Tibial artery (tissue), 4 donors: ENCODE results near the gene TSC22D3.
"Not testable (repeated sequence)": the region's sequence is repeated elsewhere in the genome, so short reads cannot be mapped to it uniquely, and the experiment has no call there.

Experiments
- DNase-seq, 2 donors: peaks; one replicate each; pipeline ENCODE4 v3.0.0-alpha.2; 2019
- H3K27ac ChIP-seq, 2 donors: fragments of 200-600 bp; sonication (generic) in 1 of 2; 1 replicate in 1 of 2; 2 replicates in 1 of 2; pipeline ENCODE4 v1.5.1; 2018 to 2019; ENCODE audit warnings: mild to moderate bottlenecking in 1 of 2
- H3K27me3 ChIP-seq, 2 donors: fragments of 200-600 bp; sonication (generic) in 1 of 2; one replicate each; pipeline versions ENCODE4 v1.5.1 to v1.6.0; 2016 to 2019
- H3K36me3 ChIP-seq, 3 donors: fragments of 200-600 bp; sonication (generic) in 2 of 3; one replicate each; pipeline ENCODE4 v1.5.1; 2016 to 2019; ENCODE audit warnings: mild to moderate bottlenecking in 2 of 3
- H3K4me1 ChIP-seq, 4 donors: fragments of 200-600 bp; sonication (generic) in 2 of 4; 1 replicate in 3 of 4; 2 replicates in 1 of 4; pipeline ENCODE4 v1.5.1; 2016 to 2019
- H3K4me3 ChIP-seq, 2 donors: fragments of 200-600 bp; sonication (generic) in 1 of 2; 1 replicate in 1 of 2; 2 replicates in 1 of 2; pipeline ENCODE4 v1.5.1; 2018 to 2019; ENCODE audit warnings: mild to moderate bottlenecking in 2 of 2
- H3K9me3 ChIP-seq, 3 donors: fragments of 200-600 bp; sonication (generic) in 1 of 3; one replicate each; pipeline ENCODE4 v1.5.1; 2016 to 2019
- intact Hi-C: fragments of 100-400 bp; cut with DNase I; formaldehyde crosslinking; loops from one replicate; pipeline ENCODE4 v1.15.0; 2023; ENCODE audit warnings: low total_unique reads
- TF ChIP-seq, protein P1 (sequence below), 2 experiments: fragments of 200-600 bp in 1 of 2; fragments of 450-650 bp in 1 of 2; IDR thresholded peaks; one replicate each; pipeline ENCODE4 v1.5.1; 2017 to 2019; ENCODE audit warnings: antibody characterized with exemption in 2 of 2, mild to moderate bottlenecking in 1 of 2, moderate library complexity in 1 of 2

TSC22D3 gene

DNA sequence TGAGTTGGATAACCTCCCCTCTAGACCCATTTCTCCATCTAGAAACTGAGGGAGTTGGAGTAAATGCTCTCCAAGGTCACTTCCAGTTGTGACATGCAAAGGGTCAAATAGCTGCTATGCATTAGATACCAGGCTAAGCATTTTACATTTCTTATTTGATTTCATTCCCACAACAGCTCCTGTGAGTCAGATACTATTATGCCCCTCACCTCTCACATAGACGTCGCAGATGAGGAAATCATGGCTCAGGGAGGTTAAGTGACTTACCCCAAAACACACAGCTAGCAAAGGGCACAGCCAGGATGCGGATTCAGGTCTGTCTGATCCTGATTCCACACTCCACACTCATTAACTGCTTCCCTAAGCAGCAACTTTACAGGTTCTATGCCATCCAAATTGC lies 89.6 kb downstream of the TSC22D3 start:
- no peak for DNase-seq
- intact Hi-C loops = no loop called here
- no peaks in the 10 kb centered on the region for H3K9me3 ChIP-seq
- TF ChIP-seq, protein P1, sequence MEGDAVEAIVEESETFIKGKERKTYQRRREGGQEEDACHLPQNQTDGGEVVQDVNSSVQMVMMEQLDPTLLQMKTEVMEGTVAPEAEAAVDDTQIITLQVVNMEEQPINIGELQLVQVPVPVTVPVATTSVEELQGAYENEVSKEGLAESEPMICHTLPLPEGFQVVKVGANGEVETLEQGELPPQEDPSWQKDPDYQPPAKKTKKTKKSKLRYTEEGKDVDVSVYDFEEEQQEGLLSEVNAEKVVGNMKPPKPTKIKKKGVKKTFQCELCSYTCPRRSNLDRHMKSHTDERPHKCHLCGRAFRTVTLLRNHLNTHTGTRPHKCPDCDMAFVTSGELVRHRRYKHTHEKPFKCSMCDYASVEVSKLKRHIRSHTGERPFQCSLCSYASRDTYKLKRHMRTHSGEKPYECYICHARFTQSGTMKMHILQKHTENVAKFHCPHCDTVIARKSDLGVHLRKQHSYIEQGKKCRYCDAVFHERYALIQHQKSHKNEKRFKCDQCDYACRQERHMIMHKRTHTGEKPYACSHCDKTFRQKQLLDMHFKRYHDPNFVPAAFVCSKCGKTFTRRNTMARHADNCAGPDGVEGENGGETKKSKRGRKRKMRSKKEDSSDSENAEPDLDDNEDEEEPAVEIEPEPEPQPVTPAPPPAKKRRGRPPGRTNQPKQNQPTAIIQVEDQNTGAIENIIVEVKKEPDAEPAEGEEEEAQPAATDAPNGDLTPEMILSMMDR (IDR thresholded peaks at IDR 0.05) = no peak
- peak overlapping the region; percentile 57 to 67 for H3K27ac ChIP-seq
- no peaks in the 10 kb centered on the region for H3K36me3 ChIP-seq
- peaks cover 0 to 38% (median 13%) of the 10 kb centered on the region in 4 donors for H3K4me1 ChIP-seq
- H3K4me3 ChIP-seq = no peak overlapping the region
- no peaks in the 10 kb centered on the region for H3K27me3 ChIP-seq

GRCh38 chrX:107685586-107685985 lies 90.0 kb downstream of the TSC22D3 start:
- Histone ChIP-seq H3K4me1 (peaks cover 0 to 41% (median 13%) of the 10 kb centered on the region in 4 donors), H3K27ac (peak overlapping the region; percentile 57 to 67)
- H3K36me3 ChIP-seq, H3K4me3 ChIP-seq, DNase-seq, intact Hi-C loops, H3K9me3 ChIP-seq, H3K27me3 ChIP-seq: not testable (repeated sequence)

- TF ChIP-seq, protein P1 (IDR thresholded peaks at IDR 0.05) = no peak
- no peaks in the 10 kb centered on the region for H3K27me3 ChIP-seq
- no peaks in the 10 kb centered on the region for H3K36me3 ChIP-seq
- H3K4me1 ChIP-seq = peaks cover 0 to 47% (median 13%) of the 10 kb centered on the region in 4 donors
- H3K27ac ChIP-seq = peak overlapping the region; percentile 57 to 67
- no peak overlapping the region for H3K4me3 ChIP-seq
- intact Hi-C loops = no loop called here
- peak; percentile 86 to 91 for DNase-seq
- H3K9me3 ChIP-seq = no peaks in the 10 kb centered on the region
Observed at GRCh38 chrX:107684956-107685385, 90.6 kb downstream of the TSC22D3 start.

DNA sequence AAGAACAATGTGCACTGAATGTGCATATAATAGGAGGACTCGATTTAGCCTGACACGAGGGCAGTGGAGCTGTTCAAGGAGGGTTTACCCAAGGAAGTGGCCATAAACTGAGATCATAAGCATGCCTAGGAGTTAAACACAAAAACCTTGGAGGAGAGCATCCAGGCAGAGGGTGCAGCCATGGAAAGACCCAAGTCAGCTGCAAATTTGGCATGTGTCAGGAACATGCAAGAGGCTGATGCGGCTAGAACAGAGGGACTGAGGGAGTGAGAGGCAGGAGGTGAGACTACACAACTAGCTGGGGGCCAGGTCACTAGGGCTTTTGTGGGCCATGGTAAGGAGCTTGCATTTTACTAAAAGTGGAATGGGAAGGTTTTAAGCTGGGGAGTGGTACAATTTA lies 91.7 kb downstream of the TSC22D3 start:
- intact Hi-C loops = no loop called here
- Histone ChIP-seq H3K4me3 (no peak overlapping the region), H3K27me3 (no peaks in the 10 kb centered on the region), H3K36me3 (no peaks in the 10 kb centered on the region), H3K9me3 (no peaks in the 10 kb centered on the region), H3K4me1 (peaks cover 0 to 57% (median 15%) of the 10 kb centered on the region in 4 donors), H3K27ac (peak overlapping the region; percentile 57 to 67)
- DNase-seq = no peak
- TF ChIP-seq, protein P1 (IDR thresholded peaks at IDR 0.05) = no peak

- peak overlapping the region; percentile 57 to 67 for H3K27ac ChIP-seq
- TF ChIP-seq, protein P1 (IDR thresholded peaks at IDR 0.05) = no peak
- peaks cover 0 to 64% (median 17%) of the 10 kb centered on the region in 4 donors for H3K4me1 ChIP-seq
- H3K36me3 ChIP-seq = no peaks in the 10 kb centered on the region
- H3K27me3 ChIP-seq = no peaks in the 10 kb centered on the region
- H3K4me3 ChIP-seq = no peak overlapping the region
- peak; percentile 69 to 70 for DNase-seq
- no peaks in the 10 kb centered on the region for H3K9me3 ChIP-seq
- intact Hi-C loops = no loop called here
Observed at GRCh38 chrX:107683124-107683895, 92.3 kb downstream of the TSC22D3 start.

DNA sequence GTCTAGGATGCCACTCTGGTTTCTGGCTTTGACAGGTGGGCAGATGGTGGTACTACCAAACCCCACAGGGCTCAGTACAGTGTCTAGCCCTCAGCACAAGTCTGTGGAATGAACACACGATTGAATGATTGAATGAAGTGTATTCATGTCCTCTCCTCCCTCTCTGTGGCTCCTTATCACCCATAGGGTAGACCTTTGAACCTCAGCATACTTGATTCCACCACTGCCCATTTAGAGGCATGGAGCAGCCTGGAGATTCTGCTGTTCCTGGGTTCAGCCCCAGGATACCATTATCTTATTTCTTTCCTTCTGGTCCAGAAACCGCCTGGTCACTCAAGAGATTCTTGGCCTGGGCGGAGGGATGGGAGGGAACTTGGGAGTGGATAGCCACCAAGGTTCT lies 93.3 kb downstream of the TSC22D3 start:
- TF ChIP-seq, protein P1 (IDR thresholded peaks at IDR 0.05) = no peak
- Histone ChIP-seq H3K27ac (peak overlapping the region; percentile 57 to 67), H3K4me3 (no peak overlapping the region), H3K4me1 (peaks cover 0 to 74% (median 21%) of the 10 kb centered on the region in 4 donors), H3K27me3 (no peaks in the 10 kb centered on the region), H3K36me3 (no peaks in the 10 kb centered on the region), H3K9me3 (no peaks in the 10 kb centered on the region)
- intact Hi-C loops = no loop called here
- DNase-seq = no peak
